ENCODE results near the gene SGSM2.
"Not testable (repeated sequence)": the region's sequence is repeated elsewhere in the genome, so short reads cannot be mapped to it uniquely, and the experiment has no call there.

The SGSM2 gene, protein sequence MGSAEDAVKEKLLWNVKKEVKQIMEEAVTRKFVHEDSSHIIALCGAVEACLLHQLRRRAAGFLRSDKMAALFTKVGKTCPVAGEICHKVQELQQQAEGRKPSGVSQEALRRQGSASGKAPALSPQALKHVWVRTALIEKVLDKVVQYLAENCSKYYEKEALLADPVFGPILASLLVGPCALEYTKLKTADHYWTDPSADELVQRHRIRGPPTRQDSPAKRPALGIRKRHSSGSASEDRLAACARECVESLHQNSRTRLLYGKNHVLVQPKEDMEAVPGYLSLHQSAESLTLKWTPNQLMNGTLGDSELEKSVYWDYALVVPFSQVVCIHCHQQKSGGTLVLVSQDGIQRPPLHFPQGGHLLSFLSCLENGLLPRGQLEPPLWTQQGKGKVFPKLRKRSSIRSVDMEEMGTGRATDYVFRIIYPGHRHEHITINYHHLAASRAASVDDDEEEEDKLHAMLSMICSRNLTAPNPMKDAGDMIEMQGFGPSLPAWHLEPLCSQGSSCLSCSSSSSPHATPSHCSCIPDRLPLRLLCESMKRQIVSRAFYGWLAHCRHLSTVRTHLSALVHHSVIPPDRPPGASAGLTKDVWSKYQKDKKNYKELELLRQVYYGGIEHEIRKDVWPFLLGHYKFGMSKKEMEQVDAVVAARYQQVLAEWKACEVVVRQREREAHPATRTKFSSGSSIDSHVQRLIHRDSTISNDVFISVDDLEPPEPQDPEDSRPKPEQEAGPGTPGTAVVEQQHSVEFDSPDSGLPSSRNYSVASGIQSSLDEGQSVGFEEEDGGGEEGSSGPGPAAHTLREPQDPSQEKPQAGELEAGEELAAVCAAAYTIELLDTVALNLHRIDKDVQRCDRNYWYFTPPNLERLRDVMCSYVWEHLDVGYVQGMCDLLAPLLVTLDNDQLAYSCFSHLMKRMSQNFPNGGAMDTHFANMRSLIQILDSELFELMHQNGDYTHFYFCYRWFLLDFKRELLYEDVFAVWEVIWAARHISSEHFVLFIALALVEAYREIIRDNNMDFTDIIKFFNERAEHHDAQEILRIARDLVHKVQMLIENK

DNA sequence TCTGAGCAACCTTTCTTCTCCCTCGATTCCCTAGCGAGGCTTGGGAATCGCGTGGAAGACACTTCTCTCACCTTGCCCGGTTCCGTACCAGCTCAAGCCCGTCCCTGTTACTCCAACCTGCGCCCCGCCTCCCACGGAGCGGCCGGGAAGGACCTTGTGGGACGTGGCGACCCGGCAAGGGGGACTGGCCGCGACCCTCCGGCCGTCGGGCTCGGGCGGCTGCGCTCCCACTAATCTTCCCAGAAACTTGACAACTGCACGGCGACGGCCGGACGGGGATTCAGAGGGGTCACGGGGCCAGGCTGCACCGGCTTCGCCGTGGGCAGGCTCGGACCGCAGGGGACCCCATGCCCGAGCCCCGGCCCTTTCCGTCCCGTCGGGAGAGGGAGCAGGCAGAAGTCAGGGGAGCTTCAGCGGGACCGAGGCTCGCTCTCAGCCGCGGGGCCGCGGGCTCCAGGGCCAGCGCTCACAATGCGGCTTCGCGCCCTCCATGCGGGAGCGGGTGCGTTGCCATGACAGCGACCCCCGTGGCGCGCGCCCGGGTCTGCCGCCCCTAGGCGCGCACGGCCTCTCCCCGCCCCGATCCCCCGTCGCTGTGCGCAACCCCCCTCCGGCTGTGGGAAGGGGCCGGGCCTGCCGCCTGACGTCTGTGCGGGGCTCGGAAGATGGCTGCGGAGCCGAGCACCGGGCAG, at the start of gene SGSM2:
Gene SGSM2 (plus strand): TSS at position 650 of the 692 bp plus-strand sequence. CDS start 188 bp downstream, outside the sequence.
- DNase-seq, result peak; percentile 67

GRCh38 chr17:2289878-2290478, 47.3 kb upstream of the SGSM2 start:
- no peak for DNase-seq

- no peak for DNase-seq
Observed at GRCh38 chr17:2292100-2292499, 45.2 kb upstream of the SGSM2 start.

- DNase-seq, result no peak
Observed at GRCh38 chr17:2295575-2295974, 41.7 kb upstream of the SGSM2 start.

DNA sequence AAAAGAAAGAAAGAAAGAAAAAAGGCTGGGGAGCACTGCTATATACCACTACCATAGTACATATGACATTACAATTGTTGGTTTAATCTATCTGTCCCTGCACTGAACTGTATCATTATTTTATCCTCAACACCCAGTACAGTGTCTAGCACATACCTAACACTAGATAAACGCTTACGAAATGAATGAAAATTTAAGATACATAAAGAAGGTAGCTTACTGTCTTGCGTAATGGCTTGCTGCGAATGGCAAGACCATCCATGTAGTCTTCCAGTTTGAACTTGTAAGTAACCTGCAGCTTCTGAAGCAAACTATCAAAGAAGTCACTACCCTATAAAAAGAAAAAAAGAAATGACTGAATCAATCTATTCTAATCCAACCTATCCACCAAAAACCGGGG, 40.3 kb upstream of the SGSM2 start:
- no peak for DNase-seq

- no peak for DNase-seq
Observed at GRCh38 chr17:2299136-2299535, 38.2 kb upstream of the SGSM2 start.

GRCh38 chr17:2299756-2300155, 37.5 kb upstream of the SGSM2 start:
- no peak for DNase-seq

GRCh38 chr17:2302778-2303203, 34.5 kb upstream of the SGSM2 start:
- no peak for DNase-seq

- peak; percentile 94 for DNase-seq
Observed at GRCh38 chr17:2303204-2304188, 33.8 kb upstream of the SGSM2 start, which contains the start of the genes SMG6 and SRR. Gene SMG6 (minus strand): TSS chr17:2303785. CDS start chr17:2303720, 65 bp downstream. Gene SRR (plus strand): TSS chr17:2303950. CDS start chr17:2315561, 11,611 bp downstream.

DNA sequence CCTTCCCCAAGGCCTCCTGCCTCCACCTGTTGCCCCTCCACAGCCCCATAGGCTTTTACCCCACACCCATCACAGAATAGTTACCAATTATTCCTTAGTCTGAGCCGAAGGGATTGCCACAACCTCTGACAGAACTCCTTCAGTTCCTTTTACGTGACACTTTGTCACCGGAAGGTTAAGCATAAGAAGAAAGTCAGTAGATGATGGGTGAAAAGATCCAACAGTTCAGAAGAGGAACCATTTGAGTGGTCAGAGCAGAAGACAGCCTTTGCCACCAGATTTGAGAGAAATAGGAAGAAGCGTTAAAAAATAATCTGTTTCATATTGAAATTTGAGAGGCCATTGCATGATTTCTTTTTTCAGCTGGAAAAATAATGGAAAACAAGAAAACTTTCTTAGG, 32.4 kb upstream of the SGSM2 start:
- no peak for DNase-seq

DNA sequence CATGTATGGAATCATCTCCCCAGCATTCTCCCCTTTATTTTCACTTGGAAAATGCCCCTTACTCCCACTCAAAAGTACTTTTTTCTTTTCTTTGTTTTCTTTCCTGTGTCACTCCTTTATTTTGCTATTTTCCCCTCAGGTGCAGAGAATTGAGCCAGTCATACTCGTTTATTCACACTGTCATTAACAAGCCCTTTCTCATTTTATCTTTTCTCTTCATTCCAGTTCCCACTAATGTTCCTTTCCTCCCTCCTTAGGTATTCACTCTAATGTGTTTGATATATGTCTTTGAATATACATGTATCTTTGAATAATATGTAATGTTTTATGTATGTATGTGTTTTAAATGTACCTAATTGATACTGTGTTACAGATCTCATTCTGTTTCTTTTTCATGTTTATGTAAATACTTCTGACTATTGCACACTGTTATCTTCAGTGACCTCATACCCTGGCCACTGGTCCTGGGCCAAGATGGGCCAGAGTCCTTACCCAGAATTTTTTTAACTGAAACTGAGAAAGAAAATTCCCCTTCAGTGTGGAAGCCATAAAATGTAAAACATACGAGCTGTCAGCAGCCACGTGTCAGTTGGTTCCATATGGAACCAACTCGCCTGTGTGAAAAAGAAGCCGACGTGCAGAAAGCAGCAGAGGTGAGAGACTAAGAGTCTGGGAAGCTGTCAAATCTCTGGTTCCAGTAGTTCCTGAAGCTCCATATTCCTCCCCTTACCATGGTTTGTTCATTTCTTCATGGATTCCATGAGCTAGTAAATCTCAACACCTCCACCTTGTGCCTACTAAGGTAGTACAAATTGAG, 27.8 kb upstream of the SGSM2 start:
- DNase-seq, result no peak

DNA sequence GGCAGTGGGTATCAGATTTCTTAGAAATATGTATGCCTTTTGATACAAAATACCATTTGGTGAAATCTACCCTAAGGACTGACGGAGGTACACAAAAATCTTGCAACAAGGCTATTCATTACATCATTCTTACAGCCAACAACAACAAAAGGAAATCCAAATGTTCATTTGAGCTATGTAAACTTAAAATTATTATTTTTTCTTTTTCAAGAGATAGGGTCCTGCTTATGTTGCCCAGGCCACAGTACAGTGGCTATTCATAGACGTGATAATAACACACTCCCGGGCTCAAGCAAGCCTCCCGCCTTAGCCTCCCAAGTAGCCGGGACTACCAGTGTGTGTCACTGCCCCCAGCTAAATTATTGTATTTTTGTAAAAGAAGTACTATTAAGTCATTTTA, 24.6 kb upstream of the SGSM2 start:
- DNase-seq, result no peak

- not testable (repeated sequence) for DNase-seq
Observed at GRCh38 chr17:2316916-2317205, 20.4 kb upstream of the SGSM2 start.

DNA sequence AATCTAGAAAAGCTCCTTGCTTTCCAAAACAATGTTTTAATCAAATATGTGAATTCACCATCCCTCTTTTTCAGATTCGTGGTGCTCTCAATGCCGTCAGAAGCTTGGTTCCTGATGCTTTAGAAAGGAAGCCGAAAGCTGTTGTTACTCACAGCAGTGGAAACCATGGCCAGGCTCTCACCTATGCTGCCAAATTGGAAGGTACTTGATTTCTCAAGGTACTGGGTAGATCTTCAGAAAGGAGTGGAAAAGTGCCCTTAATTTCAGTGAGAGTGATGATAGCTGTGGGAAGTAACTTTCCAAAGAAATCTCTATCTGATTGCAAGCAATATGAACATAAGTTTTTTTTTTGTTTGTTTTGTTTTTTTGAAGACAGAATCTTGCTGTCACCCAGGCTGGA, 19.5 kb upstream of the SGSM2 start:
- DNase-seq, result no peak

GRCh38 chr17:2319051-2319450, 18.2 kb upstream of the SGSM2 start:
- no peak for DNase-seq

DNA sequence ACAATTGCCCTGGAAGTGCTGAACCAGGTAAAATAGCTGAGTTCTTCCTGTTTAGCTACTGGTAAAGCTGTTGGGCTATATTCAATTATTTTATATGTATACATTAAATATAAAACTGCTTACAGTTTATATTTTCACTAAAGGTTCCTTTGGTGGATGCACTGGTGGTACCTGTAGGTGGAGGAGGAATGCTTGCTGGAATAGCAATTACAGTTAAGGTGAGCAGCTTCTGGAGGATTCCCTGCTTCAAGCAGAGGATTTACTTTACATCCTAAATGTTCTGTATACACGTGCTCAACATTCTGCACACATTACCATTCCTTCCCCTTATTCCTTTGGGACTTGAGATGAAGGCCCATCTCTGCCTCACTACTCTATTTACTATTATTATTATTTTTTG, 15.9 kb upstream of the SGSM2 start:
- DNase-seq, result no peak

DNA sequence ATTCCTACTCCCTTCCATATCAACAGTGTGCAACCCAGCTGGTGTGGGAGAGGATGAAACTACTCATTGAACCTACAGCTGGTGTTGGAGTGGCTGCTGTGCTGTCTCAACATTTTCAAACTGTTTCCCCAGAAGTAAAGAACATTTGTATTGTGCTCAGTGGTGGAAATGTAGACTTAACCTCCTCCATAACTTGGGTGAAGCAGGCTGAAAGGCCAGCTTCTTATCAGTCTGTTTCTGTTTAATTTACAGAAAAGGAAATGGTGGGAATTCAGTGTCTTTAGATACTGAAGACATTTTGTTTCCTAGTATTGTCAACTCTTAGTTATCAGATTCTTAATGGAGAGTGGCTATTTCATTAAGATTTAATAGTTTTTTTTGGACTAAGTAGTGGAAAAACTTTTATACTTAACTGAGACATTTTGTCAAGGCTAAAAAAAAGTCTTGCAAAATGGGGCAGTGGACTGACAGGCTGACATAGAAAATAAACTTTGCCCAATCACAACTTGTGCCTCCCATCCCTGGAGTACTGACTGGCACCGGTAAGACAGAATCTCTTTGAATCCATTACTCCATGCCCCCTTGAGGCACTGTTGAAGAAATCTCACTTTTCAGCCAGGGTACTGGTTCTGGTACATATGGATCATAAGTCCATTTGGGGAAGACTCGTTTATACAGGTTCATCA, 13.5 kb upstream of the SGSM2 start:
- DNase-seq, result no peak

GRCh38 chr17:2331303-2331702, 6.0 kb upstream of the SGSM2 start:
- no peak for DNase-seq

DNA sequence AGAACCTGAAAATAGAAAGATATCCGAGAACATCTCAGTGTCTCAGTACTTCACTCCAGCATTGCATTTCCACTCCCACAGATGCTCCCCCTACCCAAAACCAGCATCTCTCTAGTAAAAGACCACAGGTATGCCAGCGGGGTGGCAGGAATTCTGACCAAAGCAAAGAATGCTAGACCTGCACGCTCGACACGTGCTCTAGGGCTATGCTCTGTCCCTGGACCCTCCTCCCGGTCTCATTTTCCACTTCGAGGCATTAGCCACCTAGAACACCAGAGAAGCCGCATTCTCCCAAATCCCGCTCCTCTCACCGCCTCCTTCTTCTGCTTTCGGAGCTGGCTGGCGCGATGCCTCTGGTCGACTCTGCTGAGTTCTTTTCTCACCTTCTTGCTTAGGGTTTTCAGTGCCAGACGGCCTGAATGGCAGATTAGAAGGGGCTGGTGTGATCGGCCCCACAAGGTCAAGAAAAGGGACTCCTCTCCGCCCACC, 1.5 kb upstream of the SGSM2 start:
- DNase-seq, result peak; percentile 21

Data from stimulated activated naive CD4-positive, alpha-beta T cell treated with Interleukin-2 at 50 U/mL for 16 hours (primary cell).